ENCODE measurements around the gene ANKS6. TPM values are rescaled to one million over a fixed set of nuclear protein-coding genes. Genes with fewer than 3 reads are reported as not detected.

The ANKS6 gene
- total and polyA plus RNA-seq, 9 donors: 7.4 to 29.3 (median 17.7) TPM

DNA sequence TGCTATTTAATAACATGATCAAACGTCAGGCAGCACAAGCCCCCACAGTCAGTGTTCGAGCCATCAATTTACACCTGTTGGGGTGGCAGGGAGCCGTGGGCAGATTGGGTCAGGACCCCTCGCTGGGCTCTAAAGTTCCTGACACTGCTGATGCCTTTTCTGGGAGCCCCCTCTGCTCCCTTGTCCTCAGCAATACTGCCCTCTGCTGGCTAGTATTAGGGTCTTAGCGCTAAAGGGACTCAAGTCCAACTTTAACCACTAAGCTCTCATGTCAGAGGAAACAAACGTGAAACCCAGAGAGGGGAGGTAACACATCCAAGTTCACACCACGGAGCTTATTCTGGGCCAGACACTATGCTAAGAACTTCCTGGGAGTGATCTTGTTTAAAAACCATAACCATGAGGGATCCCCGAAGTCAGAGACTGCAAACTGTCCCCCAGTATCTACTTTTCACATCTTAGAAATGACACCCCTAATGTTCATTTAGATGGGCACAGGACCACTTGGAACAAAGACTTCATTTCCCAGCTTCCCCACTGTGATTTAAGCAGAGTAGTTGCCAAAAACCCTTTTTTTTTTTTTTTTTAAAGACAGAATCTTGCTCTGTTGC is 20.4 kb downstream of the ANKS6 start:
- WGBS, 3 donors: 40 to 41% (median 40%) methylated on average over 8 of the region's 8 CpGs

DNA sequence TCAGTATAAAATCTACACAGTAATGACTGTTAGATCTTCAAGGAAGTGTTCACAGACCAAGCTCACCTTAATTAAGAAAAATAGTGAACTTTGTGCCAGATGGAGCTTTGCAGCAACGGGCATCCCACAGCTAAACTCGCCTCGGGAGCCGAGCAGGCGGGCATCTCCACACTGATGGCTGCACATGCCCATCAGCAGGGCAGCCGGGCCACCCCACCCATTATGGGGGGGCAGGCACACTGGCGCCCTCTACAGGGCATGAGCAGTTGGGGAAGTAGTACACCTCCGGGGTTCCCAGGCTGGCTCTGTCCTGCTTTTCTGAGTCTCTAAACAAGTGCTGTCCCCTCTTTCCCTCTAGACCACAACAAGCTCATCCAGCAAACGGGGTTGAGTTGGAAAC is 21.6 kb downstream of the ANKS6 start:
- WGBS, 3 donors: 87 to 90% (median 88%) methylated on average over 9 of the region's 9 CpGs
- Histone ChIP-seq H3K4me3 (no peak overlapping the region), H3K4me1 (ENCODE audit: insufficient read depth) (no peaks in the 10 kb centered on the region), H3K36me3 (no peaks in the 10 kb centered on the region), H3K9me3 (no peaks in the 10 kb centered on the region), H3K27me3 (no peaks in the 10 kb centered on the region), H3K27ac (no peak overlapping the region)
- no peak for DNase-seq
- intact Hi-C loops (cut with DNase I): loop anchor here in 2 of 4 donors (10.0 kb wide), 2 partner anchors 460 to 570 kb away; no protein-coding TSS in a partner anchor
- TF ChIP-seq EP300 (IDR thresholded peaks at IDR 0.05) (no peak), POLR2A (IDR thresholded peaks at IDR 0.05) (no peak)
- TF ChIP-seq, protein P1, sequence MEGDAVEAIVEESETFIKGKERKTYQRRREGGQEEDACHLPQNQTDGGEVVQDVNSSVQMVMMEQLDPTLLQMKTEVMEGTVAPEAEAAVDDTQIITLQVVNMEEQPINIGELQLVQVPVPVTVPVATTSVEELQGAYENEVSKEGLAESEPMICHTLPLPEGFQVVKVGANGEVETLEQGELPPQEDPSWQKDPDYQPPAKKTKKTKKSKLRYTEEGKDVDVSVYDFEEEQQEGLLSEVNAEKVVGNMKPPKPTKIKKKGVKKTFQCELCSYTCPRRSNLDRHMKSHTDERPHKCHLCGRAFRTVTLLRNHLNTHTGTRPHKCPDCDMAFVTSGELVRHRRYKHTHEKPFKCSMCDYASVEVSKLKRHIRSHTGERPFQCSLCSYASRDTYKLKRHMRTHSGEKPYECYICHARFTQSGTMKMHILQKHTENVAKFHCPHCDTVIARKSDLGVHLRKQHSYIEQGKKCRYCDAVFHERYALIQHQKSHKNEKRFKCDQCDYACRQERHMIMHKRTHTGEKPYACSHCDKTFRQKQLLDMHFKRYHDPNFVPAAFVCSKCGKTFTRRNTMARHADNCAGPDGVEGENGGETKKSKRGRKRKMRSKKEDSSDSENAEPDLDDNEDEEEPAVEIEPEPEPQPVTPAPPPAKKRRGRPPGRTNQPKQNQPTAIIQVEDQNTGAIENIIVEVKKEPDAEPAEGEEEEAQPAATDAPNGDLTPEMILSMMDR (IDR thresholded peaks at IDR 0.05): no peak

More for the DNA sequence above, 20.4 kb downstream of the ANKS6 start:
- TF ChIP-seq, protein P1 (IDR thresholded peaks at IDR 0.05): no peak
- no peak for TF ChIP-seq POLR2A (IDR thresholded peaks at IDR 0.05)
- TF ChIP-seq EP300 (IDR thresholded peaks at IDR 0.05): no peak
- H3K27me3 ChIP-seq: no peaks in the 10 kb centered on the region
- H3K36me3 ChIP-seq: no peaks in the 10 kb centered on the region
- intact Hi-C loops (cut with DNase I): loop anchor here in 2 of 4 donors (10.0 kb wide), 2 partner anchors 461 to 571 kb away; no protein-coding TSS in a partner anchor
- no peak overlapping the region for H3K4me3 ChIP-seq
- H3K9me3 ChIP-seq: no peaks in the 10 kb centered on the region
- no peak overlapping the region for H3K27ac ChIP-seq
- DNase-seq: no peak
- H3K4me1 ChIP-seq (ENCODE audit: insufficient read depth): no peaks in the 10 kb centered on the region

DNA sequence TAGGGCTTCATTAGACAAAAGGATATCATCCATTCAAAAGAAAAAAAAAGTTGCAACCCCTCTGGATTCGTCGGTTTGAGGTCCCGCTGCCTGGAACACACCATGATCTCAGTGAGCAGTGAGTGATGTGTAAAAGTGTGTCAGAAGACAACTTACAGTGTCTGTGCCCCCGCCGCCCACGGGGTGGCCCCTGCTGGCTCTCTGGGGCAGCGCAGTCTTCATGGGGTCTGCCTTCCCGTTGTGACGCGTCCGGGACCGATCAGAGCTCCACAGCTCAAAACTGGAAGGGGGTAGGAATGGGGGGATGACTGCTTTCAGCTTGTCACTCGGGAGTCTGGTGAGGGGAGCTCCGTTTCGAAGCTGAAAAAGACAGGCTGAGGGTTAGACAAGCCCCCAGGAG is 22.6 kb downstream of the ANKS6 start:
- Histone ChIP-seq H3K9me3 (no peaks in the 10 kb centered on the region), H3K27me3 (no peaks in the 10 kb centered on the region), H3K4me3 (no peak overlapping the region), H3K27ac (no peak overlapping the region), H3K4me1 (ENCODE audit: insufficient read depth) (no peaks in the 10 kb centered on the region), H3K36me3 (no peaks in the 10 kb centered on the region)
- intact Hi-C loops (cut with DNase I): loop anchor here in 2 of 4 donors (10.0 kb wide), 2 partner anchors 459 to 569 kb away; no protein-coding TSS in a partner anchor
- WGBS, 3 donors: 89 to 91% (median 91%) methylated on average over 15 of the region's 15 CpGs
- DNase-seq: no peak
- TF ChIP-seq EP300 (IDR thresholded peaks at IDR 0.05) (no peak), POLR2A (IDR thresholded peaks at IDR 0.05) (no peak)
- TF ChIP-seq, protein P1 (IDR thresholded peaks at IDR 0.05): no peak

DNA sequence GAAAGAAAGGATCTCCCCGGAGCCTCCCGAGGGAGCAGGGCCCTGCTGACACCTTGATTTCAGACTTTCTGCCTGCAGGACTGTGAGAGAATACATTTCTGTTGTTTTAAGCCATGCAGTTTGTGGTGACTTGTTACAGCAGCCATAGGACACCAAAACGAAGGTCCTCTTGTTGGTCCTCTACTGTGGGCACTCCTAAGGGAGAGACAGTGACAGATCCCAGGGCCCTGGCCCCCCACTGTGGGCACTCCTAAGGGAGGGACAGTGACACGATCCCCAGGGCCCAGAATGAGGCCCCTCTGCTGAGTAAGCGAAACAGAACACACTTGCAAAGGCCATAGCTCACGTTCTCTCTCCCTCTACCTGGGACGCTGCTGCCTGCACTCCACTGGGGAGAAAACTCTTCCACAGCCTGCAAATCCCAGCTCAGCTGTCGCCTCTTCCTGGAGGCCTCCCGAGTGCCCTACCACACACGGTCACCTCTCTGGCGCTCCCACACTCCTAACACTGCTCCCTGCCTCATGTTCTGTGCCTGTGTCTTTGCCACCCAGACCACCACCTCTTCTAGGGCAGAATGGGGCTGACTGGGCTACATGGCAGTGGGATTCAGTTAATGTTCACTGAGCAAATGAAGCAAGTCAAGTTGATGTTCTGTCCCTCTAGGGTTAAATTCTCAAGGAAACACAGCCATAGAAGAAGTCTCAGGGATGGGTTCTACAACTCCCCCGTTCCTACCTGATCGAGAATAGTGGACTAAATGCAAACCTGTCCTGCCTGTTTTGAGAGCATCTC is 23.8 kb downstream of the ANKS6 start:
- Histone ChIP-seq H3K36me3 (no peaks in the 10 kb centered on the region), H3K27me3 (no peaks in the 10 kb centered on the region), H3K4me3 (no peak overlapping the region), H3K4me1 (ENCODE audit: insufficient read depth) (no peaks in the 10 kb centered on the region), H3K27ac (no peak overlapping the region), H3K9me3 (no peaks in the 10 kb centered on the region)
- TF ChIP-seq, protein P1 (IDR thresholded peaks at IDR 0.05): no peak
- TF ChIP-seq EP300 (IDR thresholded peaks at IDR 0.05) (no peak), POLR2A (IDR thresholded peaks at IDR 0.05) (no peak)
- no peak for DNase-seq
- WGBS, 3 donors: 91 to 93% (median 91%) methylated on average over 13 of the region's 13 CpGs
- intact Hi-C loops (cut with DNase I): loop anchor here in 2 of 4 donors (10.0 kb wide), 2 partner anchors 458 to 568 kb away; no protein-coding TSS in a partner anchor
